Measurements from ENCODE around the gene PSG2.
"Not testable (repeated sequence)": the region's sequence is repeated elsewhere in the genome, so short reads cannot be mapped to it uniquely, and the experiment has no call there.

The PSG2 gene

GRCh38 chr19:43062418-43062817, 20.1 kb downstream of the PSG2 start:
- DNase-seq = not testable (repeated sequence)

DNA sequence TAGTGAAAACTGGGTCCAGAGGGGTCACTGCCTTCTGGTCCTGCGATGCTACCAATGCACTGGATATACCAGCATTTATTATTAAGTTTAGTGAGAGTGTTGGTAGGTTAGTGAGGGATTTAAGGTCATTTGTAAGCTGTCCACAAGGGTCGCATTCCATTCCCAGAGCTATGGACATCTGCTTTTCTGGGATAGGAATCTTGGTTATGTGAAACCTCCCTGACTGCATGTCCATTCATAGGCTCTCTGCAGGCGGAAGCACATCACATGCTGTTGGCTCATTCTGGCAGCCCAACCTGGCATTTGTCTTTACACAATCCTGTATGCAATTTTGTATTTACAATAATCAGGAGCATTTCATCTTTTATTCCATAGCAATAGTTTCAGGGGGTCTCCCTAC, 21.2 kb downstream of the PSG2 start:
- DNase-seq = not testable (repeated sequence)

GRCh38 chr19:43060254-43060653, 22.2 kb downstream of the PSG2 start:
- DNase-seq = not testable (repeated sequence)

DNA sequence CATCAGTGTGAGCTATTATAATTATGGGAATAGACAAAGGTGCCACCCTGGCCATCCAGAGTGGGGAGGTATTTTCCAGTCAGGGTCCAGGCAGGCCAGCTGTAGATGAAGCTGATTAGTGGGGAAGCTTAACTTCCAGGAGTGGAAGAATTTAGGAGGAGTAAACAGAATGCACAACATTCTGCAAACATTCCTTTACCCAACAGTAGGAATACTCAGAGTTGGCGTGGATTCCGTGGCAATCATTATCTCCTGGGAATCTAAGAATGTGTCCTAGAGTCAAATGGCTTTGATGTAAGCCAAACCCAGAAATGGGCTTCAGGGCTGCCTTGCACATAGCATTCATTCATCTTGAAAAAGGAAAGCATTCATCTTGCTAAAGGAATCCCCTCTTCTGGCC, 23.0 kb downstream of the PSG2 start:
- DNase-seq = not testable (repeated sequence)

- not testable (repeated sequence) for DNase-seq
Measured at GRCh38 chr19:43058440-43058839, 24.1 kb downstream of the PSG2 start.

- DNase-seq = not testable (repeated sequence)
Measured at GRCh38 chr19:43047966-43048365, 34.5 kb downstream of the PSG2 start.

GRCh38 chr19:43046578-43046977, 35.9 kb downstream of the PSG2 start:
- not testable (repeated sequence) for DNase-seq

- DNase-seq = not testable (repeated sequence)
Measured at GRCh38 chr19:43043492-43044180, 38.9 kb downstream of the PSG2 start.

- DNase-seq = not testable (repeated sequence)
Measured at GRCh38 chr19:43031645-43032044, 50.9 kb downstream of the PSG2 start.

DNA sequence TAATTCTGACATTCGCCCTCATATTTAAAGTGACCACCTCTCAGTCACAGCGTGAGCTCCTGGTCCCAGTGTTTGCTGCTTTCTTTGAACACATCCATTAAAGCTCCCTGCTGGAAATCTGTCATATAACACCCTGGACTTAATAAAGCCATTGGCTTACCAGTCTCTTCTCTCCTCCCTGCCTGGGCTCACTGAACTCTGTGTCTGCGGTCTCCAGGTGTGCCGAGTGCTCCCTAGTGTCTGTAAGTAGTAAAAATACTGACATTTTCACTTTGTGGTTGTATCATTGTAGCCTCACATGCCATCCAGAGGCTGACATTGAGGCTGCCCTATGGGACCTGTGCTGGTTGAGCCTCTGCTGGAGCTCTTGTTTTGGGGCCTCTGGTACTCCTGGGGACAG, 53.6 kb downstream of the PSG2 start:
- no peak for DNase-seq

DNA sequence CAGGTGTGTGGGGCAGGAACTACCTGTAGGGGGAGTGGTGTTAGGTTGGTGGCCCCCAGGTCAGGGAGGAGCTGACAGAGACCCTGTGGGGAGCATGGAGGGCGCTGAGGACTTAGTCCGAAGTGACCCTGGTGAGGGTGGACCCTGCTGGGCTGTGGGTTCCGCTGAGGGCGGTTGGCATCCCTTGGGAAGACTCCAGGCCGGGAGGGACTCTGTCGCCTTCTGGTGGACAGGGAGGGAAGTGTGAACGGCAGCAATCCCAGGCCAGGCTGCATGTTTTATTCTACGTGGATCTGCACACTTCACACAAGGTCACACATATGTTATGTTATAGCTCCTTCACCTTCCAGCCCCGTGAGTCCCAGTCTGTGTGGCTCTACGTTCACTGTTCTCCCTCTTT, 54.5 kb downstream of the PSG2 start:
- DNase-seq = not testable (repeated sequence)

- DNase-seq = not testable (repeated sequence)
Measured at GRCh38 chr19:43027061-43027460, 55.4 kb downstream of the PSG2 start.

- DNase-seq = not testable (repeated sequence)
Measured at GRCh38 chr19:43026369-43026768, 56.1 kb downstream of the PSG2 start, which contains the start of gene PSG11. Gene PSG11, minus strand, starts transcription at chr19:43026469. Its CDS starts 97 bp downstream, at chr19:43026372.

GRCh38 chr19:43022098-43022497, 60.4 kb downstream of the PSG2 start:
- DNase-seq = not testable (repeated sequence)

GRCh38 chr19:43021629-43022028, 60.9 kb downstream of the PSG2 start:
- not testable (repeated sequence) for DNase-seq

DNA sequence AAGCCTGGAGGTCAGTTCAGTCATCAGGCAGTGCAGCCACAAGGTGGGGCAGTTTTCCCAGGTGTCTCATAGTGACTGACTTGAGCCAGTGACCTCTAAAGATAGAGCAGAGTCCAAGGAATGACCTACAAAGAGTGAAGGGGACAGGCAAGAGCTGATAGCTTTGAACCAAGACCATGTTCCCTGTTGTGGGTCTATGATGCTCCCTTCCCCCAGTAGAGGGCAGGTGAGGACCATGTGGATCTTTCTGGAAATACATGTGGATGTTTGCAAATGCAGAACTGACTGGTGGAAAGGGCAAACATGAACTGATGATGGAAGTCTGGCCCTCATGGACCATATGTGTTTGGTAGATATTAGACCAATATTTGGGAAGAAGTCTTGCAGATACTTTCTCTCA, 62.9 kb downstream of the PSG2 start:
- not testable (repeated sequence) for DNase-seq
